GM19193 (cell line): ENCODE data around the gene IZUMO4.
A peak's percentile ranks its signal among the peaks of the same experiment; 100 is the strongest.

Source experiments
- POLR2A ChIP-seq: IDR thresholded peaks from 4 replicates; pipeline ENCODE4 v1.6.1; 2011; ENCODE audit not compliant: insufficient read depth, insufficient read length; ENCODE audit errors: extremely low read depth

The IZUMO4 gene

DNA sequence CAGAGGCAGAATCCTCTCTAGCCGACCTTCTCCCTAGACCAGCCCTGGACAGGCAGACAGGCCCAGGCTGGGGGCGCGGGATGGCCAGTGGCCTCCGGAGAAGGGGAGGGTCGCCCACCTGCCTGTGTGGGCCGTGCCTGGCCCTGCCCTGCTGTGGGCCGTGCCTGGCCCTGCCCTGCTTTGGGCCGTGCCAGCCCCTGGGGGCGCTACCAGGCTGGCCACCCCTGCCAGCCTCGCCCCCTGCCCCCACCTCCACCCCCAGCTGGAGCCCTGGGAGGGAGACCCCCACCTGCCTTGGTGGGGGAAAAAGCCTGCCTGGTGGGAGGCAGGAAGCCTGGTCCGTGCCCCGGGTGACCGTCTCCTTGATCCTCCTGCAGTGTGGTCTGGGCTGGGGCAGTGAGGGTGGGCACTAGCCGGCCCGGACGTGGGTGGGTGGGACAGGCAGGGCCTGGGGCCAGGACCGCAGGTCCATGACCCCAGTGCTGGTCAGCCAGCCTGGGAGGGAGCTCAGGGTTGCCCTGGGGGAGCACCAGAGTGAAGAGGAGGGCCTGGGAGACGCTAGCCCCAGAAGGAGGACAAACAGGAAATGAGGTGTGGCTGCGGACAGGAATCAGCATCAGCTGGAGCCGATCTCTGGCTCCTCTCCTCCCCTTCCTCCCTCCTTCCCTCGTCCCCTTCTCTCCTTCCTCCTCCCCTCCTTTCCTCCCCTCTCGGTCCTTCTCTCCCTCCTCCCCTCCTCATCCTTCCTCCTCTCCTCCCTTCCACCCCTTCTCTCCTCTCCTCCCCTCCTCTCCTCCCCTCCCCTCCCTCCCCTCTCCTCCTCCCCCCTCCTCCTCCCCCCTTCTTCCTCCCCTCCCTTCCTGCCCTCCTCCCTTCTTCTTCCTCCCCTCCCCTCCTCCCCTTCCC, 40.5 kb upstream of the IZUMO4 start:
- no peak for TF ChIP-seq POLR2A

GRCh38 chr19:2056837-2057192, 39.9 kb upstream of the IZUMO4 start:
- TF ChIP-seq POLR2A, result no peak

DNA sequence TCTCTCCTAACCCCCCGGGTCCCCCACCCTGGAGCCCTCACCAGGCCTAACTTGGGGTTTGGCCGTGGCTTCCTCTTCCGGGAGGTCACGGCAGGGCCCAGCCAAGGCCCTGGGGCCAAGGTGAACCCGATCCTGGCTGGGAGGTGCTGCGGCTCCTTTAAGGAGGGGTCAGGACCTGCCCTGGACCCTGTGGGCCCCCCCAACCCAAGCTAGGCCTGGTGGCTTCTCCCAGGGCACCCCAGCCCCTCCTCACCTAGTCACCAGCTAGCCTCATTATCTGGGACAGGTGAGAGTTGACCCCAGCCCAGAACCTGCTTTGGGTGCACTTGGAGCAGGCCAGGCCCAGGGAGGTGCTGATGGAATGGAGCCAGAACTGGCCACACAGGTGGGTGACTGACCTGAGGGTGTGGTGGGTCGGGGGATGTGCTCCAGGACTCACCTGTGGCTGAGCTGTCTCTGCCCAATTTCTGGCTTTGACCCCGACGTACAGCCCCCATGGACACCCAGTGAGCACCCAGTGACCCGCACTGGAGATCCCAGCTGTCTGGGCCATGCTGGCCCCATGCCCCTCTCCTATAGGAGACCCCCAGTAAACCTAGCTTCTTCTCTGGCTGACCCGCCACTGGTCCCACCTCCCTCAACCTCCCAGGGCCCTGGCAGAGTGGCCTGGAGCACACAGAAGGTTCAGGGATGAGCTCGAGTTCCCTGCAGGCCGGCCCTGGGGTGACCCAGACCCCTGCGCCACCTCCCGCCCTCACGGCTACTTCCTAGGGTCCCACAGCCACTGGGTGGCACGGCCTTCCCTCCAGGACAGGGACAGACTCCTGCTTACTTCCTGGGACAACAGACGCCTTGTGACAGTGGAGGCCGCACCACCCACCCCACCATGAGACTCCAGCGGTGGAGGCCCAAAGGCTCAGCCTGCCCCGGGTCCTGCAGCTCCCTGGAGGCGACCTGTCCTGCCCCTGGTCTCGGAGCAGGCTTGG, 38.9 kb upstream of the IZUMO4 start:
- TF ChIP-seq POLR2A, result no peak

GRCh38 chr19:2058570-2059421, 37.9 kb upstream of the IZUMO4 start:
- TF ChIP-seq POLR2A, result no peak

- TF ChIP-seq POLR2A, result no peak
These were observed 37.1 kb upstream of the IZUMO4 start for GRCh38 chr19:2059422-2060201.

DNA sequence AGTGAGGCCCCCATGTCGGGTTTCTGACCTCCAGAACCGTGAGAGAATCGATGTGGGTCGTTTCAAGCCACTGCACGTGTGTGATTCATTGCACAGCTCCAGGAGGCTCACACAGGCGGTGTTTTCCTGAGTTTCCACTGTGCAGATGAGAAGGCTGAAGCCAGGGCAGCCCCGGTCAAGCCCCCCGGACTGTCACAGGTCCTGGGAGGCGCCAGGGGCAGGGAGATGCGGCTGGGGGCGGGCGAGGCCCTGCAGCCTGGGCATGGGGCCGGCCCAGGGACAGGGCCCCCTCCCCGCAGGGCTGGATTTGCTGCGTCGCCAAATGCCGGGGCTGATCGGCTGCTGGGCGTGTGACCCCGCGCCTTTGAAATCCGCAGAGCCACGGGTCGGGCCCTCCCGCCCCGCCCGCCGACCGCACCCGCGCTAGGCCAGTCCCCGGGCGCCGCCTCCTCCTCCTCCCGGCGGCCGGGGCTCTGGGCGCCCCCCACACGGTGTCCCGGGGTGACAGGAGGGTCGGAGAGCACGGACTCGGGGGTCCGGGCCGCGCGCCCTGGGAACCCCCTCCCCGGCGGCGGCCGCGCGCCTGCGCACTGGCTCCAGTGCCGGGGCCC, 35.7 kb upstream of the IZUMO4 start:
- peak; percentile 62 for TF ChIP-seq POLR2A

GRCh38 chr19:2061495-2062388, 35.0 kb upstream of the IZUMO4 start:
- peak; percentile 75 for TF ChIP-seq POLR2A

DNA sequence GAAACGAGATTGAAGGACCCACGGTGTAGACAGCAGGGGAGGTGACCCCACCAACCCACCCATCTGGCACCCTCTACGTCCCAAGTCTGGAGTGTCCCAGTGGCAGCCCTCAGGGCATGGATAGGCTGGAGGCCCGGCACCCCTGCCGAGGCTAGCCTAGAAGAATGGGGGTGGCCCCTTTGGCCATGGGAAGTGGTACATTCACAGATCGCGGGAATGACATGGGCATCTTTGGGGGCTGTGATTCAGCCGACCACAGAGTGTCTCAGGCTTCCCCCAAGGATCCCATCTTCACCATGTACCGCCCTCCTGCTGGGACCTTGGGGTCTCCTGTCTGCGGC, 34.4 kb upstream of the IZUMO4 start:
- TF ChIP-seq POLR2A, result no peak

GRCh38 chr19:2062770-2063169, 33.9 kb upstream of the IZUMO4 start:
- no peak for TF ChIP-seq POLR2A

GRCh38 chr19:2063824-2064223, 32.9 kb upstream of the IZUMO4 start:
- TF ChIP-seq POLR2A, result no peak

DNA sequence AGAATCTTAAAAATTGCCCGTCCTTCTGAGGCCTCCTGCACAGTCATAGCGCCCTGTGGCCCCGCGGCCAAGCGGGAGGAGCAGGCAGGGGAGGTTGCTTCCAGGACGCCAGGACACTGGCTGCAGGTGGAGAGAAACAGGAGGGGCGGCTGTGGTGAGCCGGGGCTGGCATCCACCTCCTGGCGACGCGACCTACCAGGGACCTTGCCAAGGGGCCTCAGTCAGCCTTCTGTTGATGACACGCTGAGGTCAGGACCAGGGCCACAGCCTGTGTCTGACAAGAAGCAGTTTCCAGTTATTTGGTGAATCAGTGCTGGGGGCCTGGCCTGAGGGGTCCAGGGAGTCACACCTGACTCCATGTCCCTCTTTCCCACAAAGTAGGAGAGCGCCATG, 32.3 kb upstream of the IZUMO4 start:
- TF ChIP-seq POLR2A, result no peak

DNA sequence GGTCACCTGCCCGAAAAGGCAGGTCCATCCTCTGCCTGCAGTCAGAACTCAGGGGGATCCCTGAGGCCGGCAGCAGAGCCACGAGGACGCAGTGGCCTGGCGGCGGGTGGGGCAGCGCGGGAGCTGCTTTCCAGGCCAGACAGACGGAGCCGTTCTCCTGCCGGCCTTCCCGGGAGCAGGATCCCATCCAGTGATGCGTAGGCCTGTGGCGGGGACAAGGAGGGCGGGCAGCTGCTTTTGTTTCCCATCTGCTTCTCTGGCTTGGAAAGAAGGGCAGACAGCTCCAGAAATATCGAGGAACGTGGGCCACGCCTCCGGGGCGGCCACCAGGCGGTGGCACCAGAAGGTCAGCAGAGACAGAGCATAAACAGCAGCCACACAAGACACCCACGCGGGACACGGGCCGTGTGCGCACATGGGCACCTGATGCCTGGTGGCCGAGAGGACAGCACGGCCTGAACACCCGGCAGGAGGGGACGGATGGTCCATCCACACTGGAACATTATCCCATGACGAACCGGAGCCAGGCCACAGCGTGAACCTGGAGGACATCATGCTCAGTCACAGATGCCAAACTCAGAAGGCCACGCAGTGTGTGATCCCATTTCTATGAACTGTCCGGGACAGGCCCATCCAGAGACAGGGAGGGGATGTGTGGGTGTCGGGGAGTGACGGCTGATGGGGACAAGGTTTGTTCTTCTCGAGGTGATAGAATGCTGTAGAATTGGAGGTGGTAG, 31.8 kb upstream of the IZUMO4 start:
- no peak for TF ChIP-seq POLR2A
